Stimulated activated naive CD8-positive, alpha-beta T cell treated with anti-CD3 and anti-CD28 coated beads, Interleukin-15, amount 100 ng/mL, for 72 hours (primary cell): Measurements from ENCODE around the gene DLGAP4.

Experiments
- ATAC-seq: fragments of 150-1000 bp; cut with Tn5 transposase; 2 replicates; pipeline ENCODE4 v1.10.0; 2021; ENCODE audit warnings: mild to moderate bottlenecking, moderate library complexity
- DNase-seq, 2 donors: peaks; one replicate each; pipeline ENCODE4 v3.0.0; 2021 to 2022
- H3K27ac Mint-ChIP-seq, 2 donors: one replicate each; pipeline ENCODE4 v1.8.0; 2022; ENCODE audit warnings: mild to moderate bottlenecking in 2 of 2, mixed read lengths in 2 of 2, moderate library complexity in 2 of 2
- H3K27me3 Mint-ChIP-seq: one replicate; pipeline ENCODE4 v1.8.0; 2022; ENCODE audit warnings: mixed read lengths
- H3K4me1 Mint-ChIP-seq: one replicate; pipeline ENCODE4 v1.8.0; 2022; ENCODE audit warnings: mild to moderate bottlenecking, mixed read lengths
- H3K4me3 Mint-ChIP-seq, 2 donors: one replicate each; pipeline ENCODE4 v1.8.0; 2022; ENCODE audit warnings: mild to moderate bottlenecking in 2 of 2, mixed read lengths in 2 of 2, moderate library complexity in 1 of 2
- H3K9me3 Mint-ChIP-seq, 2 donors: one replicate each; pipeline ENCODE4 v1.8.0; 2022; ENCODE audit warnings: mixed read lengths in 2 of 2

The DLGAP4 gene

GRCh38 chr20:36311854-36312723, 6.0 kb downstream of the DLGAP4 start:
- Mint-ChIP-seq H3K9me3 (no peaks in the 10 kb centered on the region), H3K4me1 (no peaks in the 10 kb centered on the region), H3K27ac (no peak overlapping the region), H3K4me3 (no peak overlapping the region), H3K27me3 (peaks cover 70% of the 10 kb centered on the region)
- no peak for ATAC-seq
- DNase-seq, result no peak

- H3K4me3 Mint-ChIP-seq, result no peak overlapping the region
- peaks cover 62% of the 10 kb centered on the region for H3K27me3 Mint-ChIP-seq
- ATAC-seq (no peak), DNase-seq (no peak)
- H3K9me3 Mint-ChIP-seq, result no peaks in the 10 kb centered on the region
- no peaks in the 10 kb centered on the region for H3K4me1 Mint-ChIP-seq
- no peak overlapping the region for H3K27ac Mint-ChIP-seq
Measured at GRCh38 chr20:36312724-36313441, 6.7 kb downstream of the DLGAP4 start.

GRCh38 chr20:36313476-36313875, 7.3 kb downstream of the DLGAP4 start:
- Mint-ChIP-seq H3K9me3 (no peaks in the 10 kb centered on the region), H3K27ac (no peak overlapping the region), H3K27me3 (peaks cover 56% of the 10 kb centered on the region), H3K4me1 (no peaks in the 10 kb centered on the region), H3K4me3 (no peak overlapping the region)
- ATAC-seq, result no peak
- DNase-seq, result no peak

GRCh38 chr20:36313926-36314325, 7.8 kb downstream of the DLGAP4 start:
- no peaks in the 10 kb centered on the region for H3K4me1 Mint-ChIP-seq
- H3K27ac Mint-ChIP-seq, result no peak overlapping the region
- no peaks in the 10 kb centered on the region for H3K9me3 Mint-ChIP-seq
- no peak for ATAC-seq
- DNase-seq, result no peak
- peaks cover 52% of the 10 kb centered on the region for H3K27me3 Mint-ChIP-seq
- H3K4me3 Mint-ChIP-seq, result no peak overlapping the region

GRCh38 chr20:36314734-36315544, 8.8 kb downstream of the DLGAP4 start:
- Mint-ChIP-seq H3K27ac (peak overlapping the region in 1 of 2 donors; percentile 0), H3K4me1 (no peaks in the 10 kb centered on the region), H3K9me3 (no peaks in the 10 kb centered on the region), H3K4me3 (no peak overlapping the region), H3K27me3 (peaks cover 42% of the 10 kb centered on the region)
- ATAC-seq, result no peak
- DNase-seq, result no peak

GRCh38 chr20:36315545-36316351, 9.6 kb downstream of the DLGAP4 start:
- H3K27ac Mint-ChIP-seq, result no peak overlapping the region
- ATAC-seq (no peak), DNase-seq (no peak)
- H3K9me3 Mint-ChIP-seq, result no peaks in the 10 kb centered on the region
- no peak overlapping the region for H3K4me3 Mint-ChIP-seq
- H3K27me3 Mint-ChIP-seq, result peaks cover 34% of the 10 kb centered on the region
- H3K4me1 Mint-ChIP-seq, result no peaks in the 10 kb centered on the region

GRCh38 chr20:36317675-36318074, 11.5 kb downstream of the DLGAP4 start:
- H3K9me3 Mint-ChIP-seq, result no peaks in the 10 kb centered on the region
- peaks cover 14% of the 10 kb centered on the region for H3K27me3 Mint-ChIP-seq

GRCh38 chr20:36318166-36318565, 12.0 kb downstream of the DLGAP4 start:
- ATAC-seq (no peak), DNase-seq (no peak)
- H3K27ac Mint-ChIP-seq, result no peak overlapping the region
- no peaks in the 10 kb centered on the region for H3K9me3 Mint-ChIP-seq
- H3K4me1 Mint-ChIP-seq, result no peaks in the 10 kb centered on the region
- H3K4me3 Mint-ChIP-seq, result no peak overlapping the region
- H3K27me3 Mint-ChIP-seq, result peaks cover 9% of the 10 kb centered on the region

More at GRCh38 chr20:36317675-36318074, 11.5 kb downstream of the DLGAP4 start:
- H3K27ac Mint-ChIP-seq, result no peak overlapping the region
- H3K4me1 Mint-ChIP-seq, result no peaks in the 10 kb centered on the region
- no peak for DNase-seq
- H3K4me3 Mint-ChIP-seq, result no peak overlapping the region
- ATAC-seq, result peak; percentile 58

GRCh38 chr20:36319356-36320260, 13.5 kb downstream of the DLGAP4 start:
- H3K4me1 Mint-ChIP-seq, result no peaks in the 10 kb centered on the region
- DNase-seq, result no peak
- H3K4me3 Mint-ChIP-seq, result no peak overlapping the region
- peak; percentile 23 for ATAC-seq
- H3K9me3 Mint-ChIP-seq, result peaks cover under 1 to 3% of the 10 kb centered on the region in 2 donors
- H3K27me3 Mint-ChIP-seq, result no peaks in the 10 kb centered on the region
- H3K27ac Mint-ChIP-seq, result no peak overlapping the region

GRCh38 chr20:36320261-36320897, 14.2 kb downstream of the DLGAP4 start:
- Mint-ChIP-seq H3K4me3 (no peak overlapping the region), H3K27me3 (no peaks in the 10 kb centered on the region), H3K9me3 (peaks cover 5 to 9% of the 10 kb centered on the region in 2 donors), H3K27ac (peak overlapping the region in 1 of 2 donors; percentile 75), H3K4me1 (no peaks in the 10 kb centered on the region)
- no peak for DNase-seq
- no peak for ATAC-seq

GRCh38 chr20:36320898-36321695, 15.0 kb downstream of the DLGAP4 start:
- Mint-ChIP-seq H3K27me3 (no peaks in the 10 kb centered on the region), H3K9me3 (peaks cover 7 to 13% of the 10 kb centered on the region in 2 donors), H3K4me1 (no peaks in the 10 kb centered on the region), H3K27ac (peak overlapping the region in 1 of 2 donors; percentile 75), H3K4me3 (no peak overlapping the region)
- no peak for DNase-seq
- no peak for ATAC-seq

GRCh38 chr20:36322131-36322530, 16.0 kb downstream of the DLGAP4 start:
- no peaks in the 10 kb centered on the region for H3K27me3 Mint-ChIP-seq
- no peaks in the 10 kb centered on the region for H3K4me1 Mint-ChIP-seq
- H3K27ac Mint-ChIP-seq, result no peak overlapping the region
- H3K9me3 Mint-ChIP-seq, result peaks cover 9 to 17% of the 10 kb centered on the region in 2 donors
- DNase-seq (no peak), ATAC-seq (no peak)
- H3K4me3 Mint-ChIP-seq, result no peak overlapping the region

GRCh38 chr20:36330091-36330490, 24.0 kb downstream of the DLGAP4 start:
- H3K27me3 Mint-ChIP-seq, result peaks cover 43% of the 10 kb centered on the region
- no peak for ATAC-seq
- DNase-seq, result no peak
- no peaks in the 10 kb centered on the region for H3K4me1 Mint-ChIP-seq
- H3K4me3 Mint-ChIP-seq, result no peak overlapping the region
- H3K9me3 Mint-ChIP-seq, result peaks cover 5 to 9% of the 10 kb centered on the region in 2 donors
- no peak overlapping the region for H3K27ac Mint-ChIP-seq
